ENCODE data around the gene CNTN6. TPM values are rescaled to one million over a fixed set of nuclear protein-coding genes. Genes with fewer than 3 reads are reported as not detected.

The CNTN6 gene
- total and polyA plus RNA-seq, 11 donors = not detected

GRCh38 chr3:1269808-1270207 is 177.0 kb downstream of the CNTN6 start:
- no peaks in the 10 kb centered on the region for H3K9me3 ChIP-seq
- WGBS, 4 donors = 59 to 72% (median 67%) methylated on average over 5 of the region's 5 CpGs
- intact Hi-C loops (cut with DNase I) = no loop called here
- no peak overlapping the region for H3K4me3 ChIP-seq
- TF ChIP-seq CTCF (IDR thresholded peaks at IDR 0.05) (no peak), POLR2A (IDR thresholded peaks at IDR 0.05) (no peak)
- DNase-seq = no peak
- H3K4me1 ChIP-seq = no peaks in the 10 kb centered on the region
- no peaks in the 10 kb centered on the region for H3K27me3 ChIP-seq
- no peaks in the 10 kb centered on the region for H3K36me3 ChIP-seq
- no peak for ATAC-seq
- H3K27ac ChIP-seq = no peak overlapping the region

GRCh38 chr3:1272546-1273265 is 179.9 kb downstream of the CNTN6 start:
- Histone ChIP-seq H3K27ac (no peak overlapping the region), H3K9me3 (no peaks in the 10 kb centered on the region), H3K4me1 (no peaks in the 10 kb centered on the region), H3K27me3 (no peaks in the 10 kb centered on the region), H3K36me3 (no peaks in the 10 kb centered on the region), H3K4me3 (no peak overlapping the region)
- WGBS, 4 donors = 55 to 67% (median 62%) methylated on average over 4 of the region's 4 CpGs
- intact Hi-C loops (cut with DNase I) = no loop called here
- DNase-seq = no peak
- ATAC-seq = no peak
- TF ChIP-seq CTCF (IDR thresholded peaks at IDR 0.05) (no peak), POLR2A (IDR thresholded peaks at IDR 0.05) (no peak)

GRCh38 chr3:1275495-1275894 is 182.7 kb downstream of the CNTN6 start:
- TF ChIP-seq POLR2A (IDR thresholded peaks at IDR 0.05) (no peak), CTCF (IDR thresholded peaks at IDR 0.05) (peak in 1 of 12 donors; percentile 9)

GRCh38 chr3:1287815-1288214 is 195.0 kb downstream of the CNTN6 start:
- 72 to 85% (median 76%) methylated on average over 4 of the region's 4 CpGs for WGBS, 4 donors
- intact Hi-C loops (cut with DNase I) = no loop called here
- Histone ChIP-seq H3K36me3 (no peaks in the 10 kb centered on the region), H3K27ac (no peak overlapping the region), H3K27me3 (no peaks in the 10 kb centered on the region), H3K4me3 (no peak overlapping the region), H3K9me3 (peaks cover 0 to 3% (median 0%) of the 10 kb centered on the region in 12 donors), H3K4me1 (no peaks in the 10 kb centered on the region)
- DNase-seq (no peak), ATAC-seq (no peak)
- TF ChIP-seq CTCF (IDR thresholded peaks at IDR 0.05) (no peak), POLR2A (IDR thresholded peaks at IDR 0.05) (no peak)

More at GRCh38 chr3:1275495-1275894, 182.7 kb downstream of the CNTN6 start:
- Histone ChIP-seq H3K27ac (no peak overlapping the region), H3K9me3 (no peaks in the 10 kb centered on the region), H3K27me3 (no peaks in the 10 kb centered on the region), H3K36me3 (no peaks in the 10 kb centered on the region), H3K4me1 (no peaks in the 10 kb centered on the region), H3K4me3 (no peak overlapping the region)
- WGBS, 4 donors = 61 to 81% (median 69%) methylated on average over 4 of the region's 4 CpGs
- DNase-seq = no peak
- intact Hi-C loops (cut with DNase I) = no loop called here
- ATAC-seq = no peak
